Stromal cell of bone marrow (primary cell): ENCODE results near the gene EPHA2.
"Not testable (repeated sequence)": the region's sequence is repeated elsewhere in the genome, so short reads cannot be mapped to it uniquely, and the experiment has no call there.

ENCODE experiments used
- DNase-seq: peaks from one replicate; pipeline ENCODE4 v3.0.0-alpha.2; 2012; ENCODE audit warnings: low read depth

Gene EPHA2

GRCh38 chr1:16155537-16156410 lies at the start of gene EPHA2:
EPHA2 (minus strand) TSS chr1:16156069; CDS start chr1:16155932, 137 bp downstream.
- DNase-seq, result peak; percentile 67

- DNase-seq, result no peak
These were observed 49.4 kb upstream of the EPHA2 start for GRCh38 chr1:16205334-16205671.

GRCh38 chr1:16204634-16205333 lies 48.9 kb upstream of the EPHA2 start:
- no peak for DNase-seq

- DNase-seq, result no peak
These were observed 48.3 kb upstream of the EPHA2 start for GRCh38 chr1:16204216-16204615.

GRCh38 chr1:16203550-16203949 lies 47.7 kb upstream of the EPHA2 start:
- no peak for DNase-seq

GRCh38 chr1:16202281-16203210 lies 46.7 kb upstream of the EPHA2 start:
- DNase-seq, result no peak

- DNase-seq, result no peak
These were observed 43.8 kb upstream of the EPHA2 start for GRCh38 chr1:16199700-16200099.

GRCh38 chr1:16199157-16199501 lies 43.3 kb upstream of the EPHA2 start:
- DNase-seq, result no peak

GRCh38 chr1:16198444-16199156 lies 42.7 kb upstream of the EPHA2 start:
- DNase-seq, result no peak

- no peak for DNase-seq
These were observed 41.0 kb upstream of the EPHA2 start for GRCh38 chr1:16196874-16197273.

- DNase-seq, result not testable (repeated sequence)
These were observed 40.3 kb upstream of the EPHA2 start for GRCh38 chr1:16196139-16196538.

GRCh38 chr1:16195518-16195905 lies 39.6 kb upstream of the EPHA2 start:
- DNase-seq, result no peak

- no peak for DNase-seq
These were observed 36.2 kb upstream of the EPHA2 start for GRCh38 chr1:16191916-16192546.

GRCh38 chr1:16191309-16191708 lies 35.4 kb upstream of the EPHA2 start:
- DNase-seq, result no peak

GRCh38 chr1:16189921-16190621 lies 34.2 kb upstream of the EPHA2 start:
- no peak for DNase-seq

GRCh38 chr1:16189003-16189402 lies 33.1 kb upstream of the EPHA2 start:
- no peak for DNase-seq

- DNase-seq, result peak; percentile 72
These were observed 32.0 kb upstream of the EPHA2 start for GRCh38 chr1:16187748-16188401.

- no peak for DNase-seq
These were observed 30.9 kb upstream of the EPHA2 start for GRCh38 chr1:16186655-16187235.

GRCh38 chr1:16184557-16185303 lies 28.9 kb upstream of the EPHA2 start:
- DNase-seq, result no peak
